Activated CD8-positive, alpha-beta memory T cell treated with anti-CD3 and anti-CD28 coated beads, Interleukin-2, amount 50 U/mL, for 4 hours (primary cell): ENCODE results near the gene KRTAP10-9.
"Not testable (repeated sequence)": the region's sequence is repeated elsewhere in the genome, so short reads cannot be mapped to it uniquely, and the experiment has no call there.

Experiments
- DNase-seq: peaks from one replicate; pipeline ENCODE4 v3.0.0-alpha.2; 2020

Gene KRTAP10-9, protein sequence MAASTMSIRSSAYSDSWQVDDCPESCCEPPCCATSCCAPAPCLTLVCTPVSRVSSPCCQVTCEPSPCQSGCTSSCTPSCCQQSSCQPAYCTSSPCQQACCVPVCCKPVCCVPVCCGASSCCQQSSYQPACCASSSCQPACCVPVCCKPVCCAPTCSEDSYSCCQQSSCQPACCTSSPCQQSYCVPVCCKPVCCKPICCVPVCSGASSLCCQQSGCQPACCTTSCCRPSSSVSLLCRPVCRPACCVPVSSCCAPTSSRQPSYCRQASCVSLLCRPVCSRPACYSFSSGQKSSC

DNA sequence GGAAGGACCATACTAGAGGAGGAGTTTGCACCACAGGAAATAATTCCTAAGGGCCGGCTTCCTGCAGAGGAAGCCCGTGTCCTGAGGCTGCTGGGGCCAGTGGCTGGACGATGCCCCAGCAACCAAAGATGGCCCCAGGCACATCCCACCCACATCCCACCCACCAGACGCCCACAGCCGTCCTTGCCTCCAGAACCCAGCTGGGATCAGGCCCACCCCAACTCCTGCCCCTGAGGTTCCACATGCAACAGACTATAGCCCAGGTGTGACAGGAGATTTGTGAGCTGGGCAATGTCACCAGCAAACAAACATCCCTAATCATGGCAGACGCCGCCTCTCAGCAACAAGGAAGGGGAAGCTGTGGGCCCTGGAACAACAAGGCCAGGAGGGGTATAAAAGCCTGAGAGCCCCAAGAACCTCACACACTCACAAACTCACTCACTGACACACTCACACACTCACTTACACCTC is at the start of gene KRTAP10-9:
TSS of gene KRTAP10-9 (plus strand) at position 421 of the 471 bp plus-strand sequence. CDS start 79 bp downstream, outside the sequence.
- no peak for DNase-seq

GRCh38 chr21:44578371-44579055 is 48.4 kb upstream of the KRTAP10-9 start:
- no peak for DNase-seq

- DNase-seq, result no peak
These were observed 47.6 kb upstream of the KRTAP10-9 start for GRCh38 chr21:44579056-44579832.

DNA sequence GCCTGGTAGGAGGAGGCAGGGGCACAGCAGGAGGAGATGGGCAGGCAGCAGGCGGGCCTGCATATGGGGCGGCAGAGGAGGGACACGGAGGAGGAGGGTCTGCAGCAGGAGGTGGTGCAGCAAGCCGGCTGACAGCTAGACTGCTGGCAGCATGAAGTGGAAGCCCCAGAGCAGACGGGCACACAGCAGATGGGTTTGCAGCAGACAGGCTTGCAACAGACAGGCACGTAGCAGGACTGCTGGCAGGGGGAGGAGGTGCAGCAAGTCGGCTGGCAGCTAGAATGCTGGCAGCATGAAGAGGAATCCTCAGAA is 47.1 kb upstream of the KRTAP10-9 start:
- DNase-seq, result no peak

DNA sequence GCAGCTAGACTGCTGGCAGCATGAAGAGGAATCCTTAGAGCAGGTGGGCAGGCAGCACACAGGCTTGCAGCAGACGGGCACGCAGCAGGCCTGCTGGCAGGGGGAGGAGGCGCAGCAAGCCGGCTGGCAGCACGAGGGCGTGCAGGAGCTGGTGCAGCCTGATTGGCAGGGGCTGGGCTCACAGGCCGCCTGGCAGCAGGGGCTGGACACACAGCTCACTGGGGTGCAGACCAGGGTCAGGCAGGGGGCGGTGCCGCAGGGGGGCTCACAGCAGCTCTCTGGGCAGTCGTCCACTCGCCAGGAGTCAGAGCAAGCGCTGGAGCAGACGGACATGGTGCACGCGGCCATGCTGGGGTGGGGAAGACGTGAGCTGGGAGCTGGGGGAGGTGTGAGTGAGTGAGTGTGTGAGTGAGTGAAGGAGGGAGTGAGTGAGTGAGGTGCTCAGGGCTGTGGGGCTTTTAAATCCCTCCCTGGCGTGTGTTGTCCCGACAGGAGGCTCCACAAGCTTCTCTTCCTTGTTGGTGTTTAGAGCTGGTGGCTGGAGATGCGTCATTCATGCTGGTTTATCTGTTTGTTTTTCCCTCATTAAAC is 46.6 kb upstream of the KRTAP10-9 start, which contains the start of gene KRTAP10-5:
TSS of gene KRTAP10-5 (minus strand) at position 374 of the 591 bp plus-strand sequence. CDS start at position 348, 26 bp downstream.
- DNase-seq, result not testable (repeated sequence)

DNA sequence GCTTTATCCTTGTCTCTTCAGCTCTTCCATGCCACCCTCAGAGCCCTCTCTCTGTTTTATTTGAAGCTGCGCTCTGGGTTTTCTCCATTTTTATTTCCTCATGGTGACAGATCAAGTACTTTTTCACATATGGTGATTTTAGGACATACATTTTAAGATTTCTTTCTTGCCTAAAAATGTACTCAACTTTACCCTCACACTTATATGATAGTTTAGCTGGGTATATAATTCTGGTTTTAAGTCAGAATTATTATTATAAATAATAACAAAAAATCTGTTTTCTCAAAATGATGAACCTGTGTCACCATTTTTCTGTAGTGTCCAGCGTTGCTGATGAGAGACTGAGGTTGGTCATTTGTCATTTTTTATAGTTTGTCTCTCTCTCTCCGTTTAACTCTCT is 45.7 kb upstream of the KRTAP10-9 start:
- no peak for DNase-seq

- no peak for DNase-seq
These were observed 44.8 kb upstream of the KRTAP10-9 start for GRCh38 chr21:44582055-44582454.

DNA sequence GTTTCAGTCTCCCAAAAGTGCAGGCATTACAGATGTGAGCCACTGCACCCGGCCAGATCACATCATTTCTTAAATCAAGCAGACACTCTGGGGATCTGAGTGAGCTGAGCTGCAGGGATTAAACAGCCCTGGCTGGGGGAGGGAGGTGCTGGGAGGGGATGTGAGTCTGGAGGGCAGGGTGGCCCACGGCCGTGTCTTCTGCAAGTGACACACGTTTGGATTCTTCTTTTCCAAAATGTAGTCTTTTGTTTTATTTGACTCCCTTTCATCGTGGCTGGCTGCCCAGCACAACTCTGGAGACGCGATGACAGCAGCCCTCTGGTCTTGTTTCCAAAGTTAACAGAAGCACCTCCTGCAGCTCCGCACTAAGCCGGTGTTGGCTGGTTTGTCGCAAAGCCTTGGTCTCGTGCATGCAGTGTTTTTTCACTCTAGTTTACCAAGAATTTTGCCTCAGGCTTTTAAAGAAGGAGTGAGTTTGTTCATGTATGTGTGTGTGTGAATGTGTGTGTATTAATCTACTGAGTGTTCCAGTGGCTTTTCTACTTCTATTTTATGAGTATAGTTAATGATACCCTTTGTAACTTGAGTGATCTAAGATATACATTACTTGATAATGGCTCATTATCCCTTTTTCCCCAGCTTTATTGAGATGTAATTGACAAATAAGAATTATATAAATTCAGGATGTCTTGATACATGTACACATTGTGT is 43.6 kb upstream of the KRTAP10-9 start:
- no peak for DNase-seq

GRCh38 chr21:44583800-44584147 is 43.1 kb upstream of the KRTAP10-9 start:
- DNase-seq, result no peak

- DNase-seq, result no peak
These were observed 41.0 kb upstream of the KRTAP10-9 start for GRCh38 chr21:44585892-44586291.

- DNase-seq, result no peak
These were observed 37.8 kb upstream of the KRTAP10-9 start for GRCh38 chr21:44589094-44589493.

GRCh38 chr21:44589586-44590305 is 37.1 kb upstream of the KRTAP10-9 start:
- DNase-seq, result no peak

GRCh38 chr21:44590311-44590721 is 36.6 kb upstream of the KRTAP10-9 start:
- no peak for DNase-seq

DNA sequence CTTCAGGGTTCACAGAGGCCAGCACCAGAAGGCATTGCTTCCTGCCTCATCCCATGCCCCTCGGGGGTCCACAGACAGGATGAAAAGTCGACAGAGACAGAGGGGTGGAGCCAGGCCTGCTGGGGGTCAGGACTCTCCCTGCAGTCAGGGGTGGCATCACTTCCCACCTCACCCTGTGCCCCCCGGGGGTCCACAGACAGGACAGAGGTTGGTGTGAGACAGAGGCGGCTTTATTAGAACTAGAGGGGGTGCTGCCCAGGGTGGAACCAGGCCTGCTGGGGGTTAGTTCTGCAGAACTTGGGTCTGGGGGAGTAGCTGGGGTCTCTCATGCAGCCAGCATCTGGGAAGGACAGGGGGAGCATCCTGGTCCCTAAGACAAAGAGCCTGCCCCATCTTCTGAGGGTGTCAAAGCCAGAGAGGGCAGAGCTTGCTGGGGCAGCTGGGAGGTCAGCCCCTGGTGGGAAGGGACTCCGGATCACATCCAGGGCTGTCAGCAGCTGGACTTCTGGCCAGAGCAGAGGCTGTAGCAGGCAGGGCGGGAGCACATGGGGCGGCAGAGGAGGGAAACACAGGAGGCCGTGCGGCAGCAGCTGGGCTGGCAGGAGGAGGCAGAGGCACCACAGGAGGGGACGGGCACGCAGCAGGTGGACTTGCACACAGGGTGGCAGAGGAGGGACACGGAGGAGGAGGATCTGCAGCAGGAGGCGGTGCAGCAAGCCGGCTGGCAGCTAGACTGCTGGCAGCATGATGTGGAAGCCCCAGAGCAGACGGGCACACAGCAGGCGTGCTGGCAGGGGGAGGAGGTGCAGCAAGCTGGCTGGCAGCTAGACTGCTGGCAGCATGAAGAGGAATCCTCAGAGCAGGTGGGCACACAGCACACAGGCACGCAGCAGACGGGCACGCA is 35.7 kb upstream of the KRTAP10-9 start:
- DNase-seq, result not testable (repeated sequence)

- not testable (repeated sequence) for DNase-seq
These were observed 35.1 kb upstream of the KRTAP10-9 start for GRCh38 chr21:44591801-44592130.

DNA sequence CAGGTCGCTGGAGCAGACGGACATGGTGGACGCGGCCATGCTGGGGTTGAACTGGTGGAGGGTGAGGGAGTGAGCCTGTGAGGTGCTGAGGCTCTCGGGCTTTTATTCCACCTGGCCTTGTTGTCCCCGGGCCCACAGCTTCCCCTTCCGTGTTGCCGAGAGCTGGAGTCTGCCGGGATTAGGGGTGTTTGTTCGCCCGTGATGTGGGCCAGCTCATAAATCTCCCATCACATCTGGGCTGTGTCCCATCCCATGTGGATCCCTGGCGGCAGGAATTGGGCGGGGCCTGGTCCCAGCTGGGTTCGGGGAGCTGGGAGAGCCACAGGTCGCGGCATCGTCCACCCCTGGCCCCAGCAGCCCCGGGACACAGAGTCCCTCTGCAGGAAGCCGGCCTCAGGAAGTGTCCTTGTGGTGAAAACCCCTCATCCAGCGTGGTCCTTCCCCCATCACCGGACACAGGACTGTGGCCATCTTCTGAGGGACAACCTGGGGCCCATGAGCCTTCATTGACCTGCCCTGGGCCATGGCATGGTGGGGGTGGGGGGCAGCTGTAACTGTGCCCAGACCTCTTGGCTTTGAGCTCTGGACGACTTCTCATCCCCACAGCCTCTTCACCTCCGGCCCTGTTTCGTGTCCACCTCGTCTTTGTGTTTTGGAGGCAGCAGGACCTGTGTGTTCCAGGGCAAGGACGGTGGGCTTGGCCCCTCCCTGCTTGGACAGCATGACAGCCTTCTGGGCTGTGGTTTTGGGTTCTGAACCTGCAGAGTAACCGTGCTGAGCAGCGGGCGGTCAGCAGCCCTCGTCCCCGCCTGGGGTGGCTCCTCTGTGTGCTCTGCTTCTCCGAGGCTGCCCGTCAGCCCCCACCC is 34.2 kb upstream of the KRTAP10-9 start, which contains the start of gene KRTAP10-6:
TSS of gene KRTAP10-6 (minus strand) at position 60 of the 866 bp plus-strand sequence. CDS start at position 39, 21 bp downstream.
- no peak for DNase-seq

DNA sequence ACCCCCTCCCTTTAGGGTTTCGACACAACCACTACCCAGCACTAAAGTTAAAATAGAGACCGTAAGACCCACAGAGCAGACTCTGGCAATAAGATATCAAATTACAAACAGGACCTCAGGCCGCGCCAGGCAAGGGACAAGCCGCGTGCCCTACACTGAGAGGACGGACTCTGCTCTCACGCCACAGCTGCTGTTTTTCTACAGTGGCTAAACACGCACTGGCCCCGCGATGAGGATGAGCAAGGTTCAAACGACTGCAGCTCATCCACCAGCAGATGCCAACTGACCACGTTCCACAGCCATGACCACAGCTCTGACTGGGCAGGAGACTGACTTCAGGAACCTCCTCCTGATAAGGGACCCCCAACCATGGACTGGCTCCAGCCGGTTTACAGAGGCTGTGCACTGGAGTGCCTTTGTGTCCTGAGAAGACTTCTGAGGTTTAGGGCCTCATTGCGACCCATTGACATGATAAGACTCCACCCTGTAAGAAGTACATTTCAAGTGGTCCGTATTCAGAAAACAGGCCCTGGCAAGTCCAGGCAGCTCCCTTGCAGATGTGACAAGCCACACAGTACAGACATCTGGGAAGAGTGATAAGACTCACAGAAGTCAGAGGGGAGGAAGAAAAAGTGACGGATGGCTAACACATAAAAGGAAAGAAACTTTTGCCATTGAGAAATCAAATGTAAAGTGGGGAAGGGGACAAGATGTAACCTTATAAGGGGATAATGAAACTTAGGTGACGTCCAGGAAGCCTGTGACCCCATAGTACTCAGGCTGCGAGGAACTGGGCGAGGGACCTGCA is 33.1 kb upstream of the KRTAP10-9 start:
- DNase-seq, result no peak

GRCh38 chr21:44594406-44594916 is 32.4 kb upstream of the KRTAP10-9 start:
- DNase-seq, result no peak

DNA sequence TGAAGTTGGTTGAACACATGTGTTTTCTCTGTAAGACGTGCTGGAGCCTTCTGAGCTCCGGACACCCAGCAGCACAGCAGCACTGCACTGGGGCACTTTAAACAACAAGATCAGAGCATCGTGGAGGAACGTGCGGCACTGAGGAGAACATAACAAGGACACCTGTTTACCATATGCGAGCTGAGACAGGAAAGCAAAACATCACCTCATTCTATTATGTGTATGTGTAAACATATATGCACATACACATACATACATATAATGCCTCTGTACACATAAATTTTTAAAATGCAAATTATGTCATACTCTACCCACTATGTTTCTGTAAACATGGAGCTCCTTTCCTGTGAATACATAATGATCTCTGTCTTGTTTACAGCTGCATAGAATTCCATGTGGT is 31.4 kb upstream of the KRTAP10-9 start:
- no peak for DNase-seq
